ENCODE measurements around the gene MAPK4. TPM values are rescaled to one million over a fixed set of nuclear protein-coding genes. Genes with fewer than 3 reads are reported as not detected.
"Not testable (repeated sequence)": the region's sequence is repeated elsewhere in the genome, so short reads cannot be mapped to it uniquely, and the experiment has no call there.

MAPK4 gene
- total RNA-seq, 1 donor from 2014 or later = 23.6 TPM

DNA sequence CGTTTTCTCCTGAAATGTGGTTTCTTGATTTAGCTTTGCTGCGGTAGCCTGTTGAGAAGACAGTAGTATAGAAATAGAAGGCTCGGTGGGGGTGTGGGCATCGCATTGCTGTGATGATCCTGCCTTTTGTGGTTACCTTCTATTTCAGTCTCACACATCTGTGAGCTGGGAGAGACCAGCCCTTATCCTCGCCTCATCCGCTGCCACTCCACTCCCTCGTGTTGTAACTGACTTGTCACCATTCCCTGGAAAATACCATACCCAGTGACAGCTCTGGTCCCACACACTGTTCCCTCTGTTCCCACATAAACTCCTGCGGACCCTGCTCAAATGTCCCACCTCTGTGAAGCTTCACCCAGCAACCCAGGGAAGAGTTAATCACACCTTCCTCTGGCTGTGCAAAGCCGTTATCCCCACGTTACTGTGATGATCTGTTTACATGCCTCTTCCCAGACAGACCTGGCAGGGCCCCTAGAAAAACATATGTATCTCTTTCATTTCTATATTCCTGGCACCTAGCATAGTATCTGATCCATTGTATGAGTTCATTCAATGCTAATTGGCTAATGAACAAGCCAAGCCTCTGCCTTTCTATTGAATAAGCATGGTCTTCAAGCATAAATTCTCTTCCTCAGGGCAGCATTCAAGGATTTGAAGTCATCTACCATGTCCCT, 114.6 kb downstream of the MAPK4 start:
- FAIRE-seq (no peak), DNase-seq (ENCODE audit: low spot score in 2 of 2) (no peak)

- DNase-seq (ENCODE audit: low spot score in 2 of 2) (no peak), FAIRE-seq (no peak)
Observed at GRCh38 chr18:50675043-50675442, 115.2 kb downstream of the MAPK4 start.

- DNase-seq (ENCODE audit: low spot score in 2 of 2) (no peak), FAIRE-seq (no peak)
Observed at GRCh38 chr18:50678651-50679050, 118.8 kb downstream of the MAPK4 start.

GRCh38 chr18:50679056-50679455, 119.2 kb downstream of the MAPK4 start:
- FAIRE-seq = no peak
- no peak for DNase-seq (ENCODE audit: low spot score in 2 of 2)

GRCh38 chr18:50679656-50680055, 119.8 kb downstream of the MAPK4 start:
- FAIRE-seq (no peak), DNase-seq (ENCODE audit: low spot score in 2 of 2) (no peak)

DNA sequence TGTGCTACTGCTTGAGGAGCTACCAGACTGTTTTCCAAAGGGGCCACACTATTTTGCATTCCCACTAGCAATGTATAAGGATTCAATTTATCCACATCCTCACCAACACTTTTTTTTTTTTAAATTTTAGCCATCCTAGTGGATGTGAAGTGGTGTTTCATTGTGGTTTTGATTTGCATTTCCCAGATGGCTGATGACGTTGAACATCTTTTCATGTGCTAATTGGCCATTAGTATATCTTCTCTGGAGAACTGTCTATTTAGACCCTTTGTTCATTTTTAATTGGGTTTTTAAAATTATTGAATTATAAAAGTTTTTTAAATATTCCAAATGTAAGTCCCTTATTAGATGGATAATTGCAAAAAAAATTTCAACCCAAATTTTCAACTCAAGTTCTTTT, 121.1 kb downstream of the MAPK4 start:
- DNase-seq (ENCODE audit: low spot score in 2 of 2) (no peak), FAIRE-seq (no peak)

DNA sequence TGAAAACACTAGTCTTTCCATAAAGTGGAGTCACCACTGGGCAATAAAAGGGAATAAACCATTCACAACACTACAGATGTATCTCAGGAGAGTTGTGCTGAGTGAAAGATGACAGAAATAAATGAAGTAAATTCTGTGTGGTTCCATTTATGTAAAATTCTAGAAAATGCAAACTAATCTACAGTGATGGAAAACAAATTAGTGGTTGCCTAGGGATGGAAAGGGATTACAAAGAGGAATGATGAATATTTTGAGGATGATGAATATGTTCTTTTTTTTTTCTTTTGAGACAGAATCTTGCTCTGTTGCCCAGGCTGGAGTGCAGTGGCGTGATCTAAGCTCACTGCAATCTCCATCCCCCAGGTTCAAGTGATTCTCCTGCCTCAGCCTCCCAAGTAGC, 123.0 kb downstream of the MAPK4 start:
- DNase-seq (ENCODE audit: low spot score in 2 of 2) (no peak), FAIRE-seq (no peak)

- DNase-seq (ENCODE audit: low spot score in 2 of 2) = no peak
- no peak for FAIRE-seq
Observed at GRCh38 chr18:50686409-50686808, 126.5 kb downstream of the MAPK4 start.

- DNase-seq (ENCODE audit: low spot score in 2 of 2) = no peak
- FAIRE-seq = no peak
Observed at GRCh38 chr18:50687491-50687890, 127.6 kb downstream of the MAPK4 start.

DNA sequence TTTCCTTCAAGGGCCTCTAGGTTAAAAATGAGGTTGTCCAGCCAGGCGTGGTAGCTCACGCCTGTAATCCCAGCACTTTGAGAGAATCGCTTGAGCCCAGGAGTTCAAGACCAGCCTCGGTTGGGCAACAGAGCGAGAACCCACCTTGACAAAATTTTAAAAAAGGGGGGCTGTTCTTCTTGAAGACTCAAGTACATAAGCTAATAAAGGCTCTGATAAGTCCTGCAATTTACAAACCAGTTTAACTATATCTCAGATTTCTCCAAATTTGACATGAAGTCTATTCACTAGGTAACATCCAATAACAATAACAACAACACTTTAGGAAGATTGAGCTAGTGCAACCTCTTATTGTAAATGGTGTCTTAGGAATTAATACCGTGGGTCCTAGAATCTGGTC, 129.7 kb downstream of the MAPK4 start:
- DNase-seq (ENCODE audit: low spot score in 2 of 2) = no peak
- FAIRE-seq = no peak

GRCh38 chr18:50694147-50694546, 134.3 kb downstream of the MAPK4 start:
- no peak for FAIRE-seq
- no peak for DNase-seq (ENCODE audit: low spot score in 2 of 2)

DNA sequence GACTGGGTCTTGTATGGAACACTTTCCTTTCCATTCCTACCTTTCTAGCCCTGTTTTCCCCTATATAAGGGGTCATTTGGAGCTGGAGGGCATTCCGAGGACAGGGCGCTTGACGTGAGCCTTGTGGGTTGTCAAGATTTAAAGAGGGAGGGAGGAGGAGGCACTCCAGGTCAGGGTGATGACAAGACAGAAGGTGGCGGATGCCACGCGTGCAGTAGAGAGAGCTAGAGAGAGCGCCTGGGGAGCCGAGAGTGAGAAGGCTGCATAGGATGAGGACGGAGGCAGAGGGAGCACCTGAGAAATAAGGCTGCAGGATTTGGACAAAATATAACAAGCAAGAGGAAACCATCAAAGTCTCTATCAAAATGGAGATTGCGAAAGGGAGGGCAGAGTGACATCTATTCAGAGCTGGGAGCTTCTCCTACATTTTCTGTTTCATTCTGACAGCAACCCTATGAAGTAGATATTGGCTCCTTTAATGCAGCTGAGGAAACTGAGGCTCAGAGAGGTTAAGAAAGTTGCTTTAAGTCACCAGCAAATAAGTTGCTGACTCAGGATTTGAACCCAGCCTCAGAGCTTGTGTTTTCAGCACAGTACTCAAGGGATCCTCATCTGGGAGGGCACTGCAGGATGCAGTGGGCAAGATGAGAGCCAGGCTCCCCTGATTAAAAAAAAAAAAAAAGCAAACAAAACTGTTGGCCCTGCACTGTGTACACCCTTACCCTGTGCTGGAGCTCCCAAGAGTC, 135.7 kb downstream of the MAPK4 start:
- no peak for FAIRE-seq

GRCh38 chr18:50696436-50696835, 136.5 kb downstream of the MAPK4 start:
- DNase-seq (ENCODE audit: low spot score in 2 of 2) (no peak), FAIRE-seq (no peak)

More for the DNA sequence above, 135.7 kb downstream of the MAPK4 start:
- no peak for DNase-seq (ENCODE audit: low spot score in 2 of 2)

DNA sequence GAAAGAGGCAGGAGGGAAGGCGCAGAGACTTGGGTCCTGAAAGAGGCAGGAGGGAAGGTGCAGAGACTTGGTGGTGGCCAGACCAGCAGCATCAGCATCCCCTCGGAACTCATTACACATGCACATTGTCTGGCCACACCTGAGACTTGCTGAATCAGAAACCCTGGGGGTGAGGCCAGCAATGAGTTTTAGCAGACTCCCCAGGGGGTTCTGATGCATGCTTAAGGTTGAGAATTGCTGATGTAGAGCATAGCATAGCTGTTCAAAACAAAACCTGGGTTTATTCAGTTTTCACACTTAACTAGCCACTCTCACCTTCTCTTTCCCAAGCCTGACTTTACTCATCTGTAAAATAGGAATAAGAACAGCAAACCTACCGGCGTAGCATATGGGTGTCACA, 137.0 kb downstream of the MAPK4 start:
- FAIRE-seq (no peak), DNase-seq (ENCODE audit: low spot score in 2 of 2) (no peak)

DNA sequence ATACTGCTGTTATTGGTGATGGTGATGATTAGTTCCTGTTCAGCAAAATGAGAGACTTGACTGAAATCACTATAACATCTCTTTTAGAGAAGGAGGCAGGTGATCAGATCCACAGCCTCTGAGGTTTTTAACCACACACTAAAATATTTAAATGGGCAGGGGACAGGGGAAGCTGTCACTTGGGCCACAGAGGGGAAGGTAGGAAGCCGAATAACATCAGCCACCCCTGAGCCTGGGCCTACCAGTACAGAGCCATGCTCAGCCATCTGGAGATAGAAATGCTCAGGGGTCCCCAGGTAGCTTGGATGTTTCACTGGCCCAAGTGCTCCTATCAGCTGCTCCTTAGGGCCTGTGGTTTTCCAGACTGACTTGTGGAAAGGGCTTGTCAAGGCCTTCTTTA, 137.6 kb downstream of the MAPK4 start:
- DNase-seq (ENCODE audit: low spot score in 2 of 2) (no peak), FAIRE-seq (no peak)

DNA sequence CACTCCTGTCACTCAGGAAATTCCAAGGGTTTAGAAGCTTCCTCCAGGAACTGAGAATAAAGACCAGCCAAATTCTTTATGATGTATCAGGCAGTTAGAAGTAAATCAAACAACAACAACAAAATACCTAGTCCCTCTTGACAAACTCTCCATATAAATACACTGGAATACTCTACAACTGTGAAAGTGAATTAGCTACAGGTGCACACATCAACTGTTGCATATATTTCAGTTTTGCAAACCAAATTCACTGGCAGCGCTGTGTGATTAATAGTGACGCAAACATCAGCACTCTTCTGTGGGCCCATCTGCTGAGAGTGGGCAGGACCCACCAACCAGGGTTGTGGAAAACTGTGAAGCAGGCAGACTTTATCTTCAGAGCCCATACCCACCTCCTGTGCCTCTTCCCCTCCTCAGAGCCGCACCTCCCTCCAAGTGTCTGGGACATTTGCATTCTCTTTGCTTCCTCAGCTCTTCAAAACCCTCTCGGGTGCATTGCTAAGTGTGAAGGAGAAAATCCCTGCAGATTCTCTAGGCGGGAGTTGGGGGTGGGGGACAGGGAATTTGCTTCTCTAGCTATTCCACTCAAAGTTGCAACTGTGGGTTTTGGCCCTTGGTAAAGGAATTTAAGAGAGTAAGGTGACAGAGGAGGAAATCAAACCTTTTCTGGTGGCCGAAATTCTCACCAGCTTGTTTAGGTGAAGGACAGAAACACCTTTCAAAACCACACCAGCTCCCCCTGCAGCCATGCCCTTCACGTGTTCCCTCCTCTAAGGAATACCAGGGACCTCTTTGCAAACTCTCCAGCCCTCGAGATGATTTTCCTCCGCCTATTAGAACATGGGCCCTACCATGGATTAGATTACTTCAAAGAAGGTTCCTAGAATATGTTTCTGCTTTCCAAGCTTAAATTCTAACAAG, 140.6 kb downstream of the MAPK4 start:
- DNase-seq (ENCODE audit: low spot score in 2 of 2) (no peak), FAIRE-seq (no peak)

- no peak for DNase-seq (ENCODE audit: low spot score in 2 of 2)
- no peak for FAIRE-seq
Observed at GRCh38 chr18:50704357-50704940, 144.6 kb downstream of the MAPK4 start.

DNA sequence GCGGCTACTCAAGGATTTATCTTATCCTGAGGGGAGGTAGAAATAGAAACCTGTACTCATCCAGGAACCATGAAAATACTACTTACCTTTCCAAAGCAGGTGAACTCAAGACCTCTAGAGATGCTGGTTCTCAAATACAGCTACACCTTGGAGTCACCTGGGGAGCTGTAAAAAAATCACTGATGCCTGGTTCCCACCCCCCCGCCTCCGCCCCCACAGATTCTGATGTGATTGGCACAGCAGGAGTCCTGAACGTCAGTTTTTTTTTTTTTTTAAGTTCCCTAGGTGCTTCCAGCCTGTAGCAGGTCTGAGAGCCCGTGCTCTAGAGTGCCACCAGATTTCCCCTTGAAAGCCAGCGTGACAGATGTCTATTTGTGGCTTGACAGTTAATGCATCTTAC, 146.3 kb downstream of the MAPK4 start:
- FAIRE-seq (no peak), DNase-seq (ENCODE audit: low spot score in 2 of 2) (no peak)

GRCh38 chr18:50706651-50707050, 146.8 kb downstream of the MAPK4 start:
- FAIRE-seq (no peak), DNase-seq (ENCODE audit: low spot score in 2 of 2) (no peak)

- DNase-seq (ENCODE audit: low spot score in 2 of 2); FAIRE-seq: not testable (repeated sequence)
Observed at GRCh38 chr18:50707297-50707696, 147.4 kb downstream of the MAPK4 start.
